C4-2B (cell line): ENCODE results near the gene LIG3.

Experiments used
- ZFX ChIP-seq: fragments of 450-650 bp; IDR thresholded peaks from 2 replicates; pipeline ENCODE4 v1.6.1; 2017
- TF ChIP-seq, protein P1 (sequence below): fragments of 450-650 bp; conservative IDR thresholded peaks from 2 replicates; pipeline ENCODE4 v1.5.1; 2017; ENCODE audit warnings: mild to moderate bottlenecking

DNA sequence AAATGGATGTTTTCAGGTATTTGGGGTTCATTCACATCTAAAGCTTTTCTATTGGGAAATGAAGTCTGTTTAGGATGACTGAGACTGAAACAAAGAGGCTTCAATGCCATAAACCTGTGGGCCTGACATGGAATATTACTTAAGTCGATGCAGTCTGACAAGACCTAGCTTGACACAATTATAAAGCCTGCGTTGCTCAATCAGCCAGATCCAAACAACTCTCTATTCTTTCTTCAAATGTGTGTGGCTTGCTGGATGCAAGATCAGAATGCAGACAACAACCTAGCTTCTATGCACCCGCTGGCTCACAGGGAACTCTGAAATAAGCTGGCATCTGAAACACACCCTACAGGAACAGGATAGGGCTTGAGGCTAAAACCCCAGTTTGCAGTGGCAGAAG, 43.2 kb downstream of the LIG3 start:
- TF ChIP-seq, protein P1, sequence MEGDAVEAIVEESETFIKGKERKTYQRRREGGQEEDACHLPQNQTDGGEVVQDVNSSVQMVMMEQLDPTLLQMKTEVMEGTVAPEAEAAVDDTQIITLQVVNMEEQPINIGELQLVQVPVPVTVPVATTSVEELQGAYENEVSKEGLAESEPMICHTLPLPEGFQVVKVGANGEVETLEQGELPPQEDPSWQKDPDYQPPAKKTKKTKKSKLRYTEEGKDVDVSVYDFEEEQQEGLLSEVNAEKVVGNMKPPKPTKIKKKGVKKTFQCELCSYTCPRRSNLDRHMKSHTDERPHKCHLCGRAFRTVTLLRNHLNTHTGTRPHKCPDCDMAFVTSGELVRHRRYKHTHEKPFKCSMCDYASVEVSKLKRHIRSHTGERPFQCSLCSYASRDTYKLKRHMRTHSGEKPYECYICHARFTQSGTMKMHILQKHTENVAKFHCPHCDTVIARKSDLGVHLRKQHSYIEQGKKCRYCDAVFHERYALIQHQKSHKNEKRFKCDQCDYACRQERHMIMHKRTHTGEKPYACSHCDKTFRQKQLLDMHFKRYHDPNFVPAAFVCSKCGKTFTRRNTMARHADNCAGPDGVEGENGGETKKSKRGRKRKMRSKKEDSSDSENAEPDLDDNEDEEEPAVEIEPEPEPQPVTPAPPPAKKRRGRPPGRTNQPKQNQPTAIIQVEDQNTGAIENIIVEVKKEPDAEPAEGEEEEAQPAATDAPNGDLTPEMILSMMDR: no peak
- no peak for TF ChIP-seq ZFX
